CD4-positive, alpha-beta T cell treated with Interferon gamma for 1 hour (primary cell): ENCODE results near the gene EZH1.
"Not testable (repeated sequence)": the region's sequence is repeated elsewhere in the genome, so short reads cannot be mapped to it uniquely, and the experiment has no call there.

Source experiments
- DNase-seq: peaks from one replicate; pipeline ENCODE4 v3.0.0-alpha.2; 2020

The EZH1 gene

GRCh38 chr17:42769964-42770363 is 25.1 kb upstream of the EZH1 start:
- DNase-seq, result not testable (repeated sequence)

GRCh38 chr17:42768006-42768405 is 23.2 kb upstream of the EZH1 start:
- DNase-seq, result not testable (repeated sequence)

GRCh38 chr17:42767512-42767911 is 22.7 kb upstream of the EZH1 start:
- no peak for DNase-seq

GRCh38 chr17:42766124-42766523 is 21.3 kb upstream of the EZH1 start:
- DNase-seq, result no peak

GRCh38 chr17:42761638-42762037 is 16.8 kb upstream of the EZH1 start:
- no peak for DNase-seq

- DNase-seq, result no peak
These were observed 16.1 kb upstream of the EZH1 start, which contains the start of gene RAMP2 for GRCh38 chr17:42760652-42761581. Gene RAMP2 (plus strand): TSS chr17:42761227. CDS start chr17:42761262, 35 bp downstream.

- peak; percentile 19 for DNase-seq
These were observed 15.3 kb upstream of the EZH1 start for GRCh38 chr17:42759982-42760651.

GRCh38 chr17:42754782-42755181 is 9.9 kb upstream of the EZH1 start:
- no peak for DNase-seq

- no peak for DNase-seq
These were observed 6.8 kb upstream of the EZH1 start for GRCh38 chr17:42751628-42752027.

- no peak for DNase-seq
These were observed 6.0 kb upstream of the EZH1 start for GRCh38 chr17:42750739-42751344.

GRCh38 chr17:42748908-42749798 is 4.3 kb upstream of the EZH1 start:
- no peak for DNase-seq

- DNase-seq, result no peak
These were observed 3.5 kb upstream of the EZH1 start for GRCh38 chr17:42748202-42748907.

GRCh38 chr17:42744283-42744805 is 496 bp downstream of the EZH1 start:
- DNase-seq, result peak; percentile 62

- no peak for DNase-seq
These were observed 1.1 kb downstream of the EZH1 start for GRCh38 chr17:42743595-42744282.

GRCh38 chr17:42742916-42743315 is 1.9 kb downstream of the EZH1 start:
- DNase-seq, result not testable (repeated sequence)

- DNase-seq, result no peak
These were observed 4.1 kb downstream of the EZH1 start for GRCh38 chr17:42740699-42741098.

- no peak for DNase-seq
These were observed 19.7 kb downstream of the EZH1 start for GRCh38 chr17:42725143-42725542.

GRCh38 chr17:42723636-42724035 is 21.2 kb downstream of the EZH1 start:
- DNase-seq, result no peak

- no peak for DNase-seq
These were observed 23.8 kb downstream of the EZH1 start for GRCh38 chr17:42720996-42721583.

- no peak for DNase-seq
These were observed 35.3 kb downstream of the EZH1 start for GRCh38 chr17:42709561-42709960.

GRCh38 chr17:42708588-42708987 is 36.3 kb downstream of the EZH1 start:
- no peak for DNase-seq
